ENCODE data around the gene HDAC10.
A peak's percentile ranks its signal among the peaks of the same experiment; 100 is the strongest.

HDAC10 gene

DNA sequence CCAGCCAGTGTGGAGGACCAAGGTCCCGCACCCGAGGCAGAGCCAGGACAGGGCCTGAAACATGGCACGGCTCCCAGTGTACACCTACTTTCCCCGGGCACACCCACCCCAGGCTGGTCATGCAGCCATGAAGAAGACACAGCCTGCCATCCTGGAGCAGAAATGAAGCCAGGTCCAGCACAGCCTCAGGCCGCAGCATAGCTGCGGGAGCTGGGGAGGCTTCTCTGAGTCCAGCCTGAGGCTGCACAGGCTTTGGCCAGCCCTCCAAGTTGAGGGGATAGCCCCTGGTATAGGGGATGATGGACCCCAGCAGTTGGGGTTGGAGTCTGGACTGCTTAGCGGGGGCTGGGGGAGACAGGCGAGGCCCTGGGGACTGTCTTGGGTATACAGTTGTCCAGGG is 2.9 kb upstream of the HDAC10 start:
- no peak for DNase-seq

DNA sequence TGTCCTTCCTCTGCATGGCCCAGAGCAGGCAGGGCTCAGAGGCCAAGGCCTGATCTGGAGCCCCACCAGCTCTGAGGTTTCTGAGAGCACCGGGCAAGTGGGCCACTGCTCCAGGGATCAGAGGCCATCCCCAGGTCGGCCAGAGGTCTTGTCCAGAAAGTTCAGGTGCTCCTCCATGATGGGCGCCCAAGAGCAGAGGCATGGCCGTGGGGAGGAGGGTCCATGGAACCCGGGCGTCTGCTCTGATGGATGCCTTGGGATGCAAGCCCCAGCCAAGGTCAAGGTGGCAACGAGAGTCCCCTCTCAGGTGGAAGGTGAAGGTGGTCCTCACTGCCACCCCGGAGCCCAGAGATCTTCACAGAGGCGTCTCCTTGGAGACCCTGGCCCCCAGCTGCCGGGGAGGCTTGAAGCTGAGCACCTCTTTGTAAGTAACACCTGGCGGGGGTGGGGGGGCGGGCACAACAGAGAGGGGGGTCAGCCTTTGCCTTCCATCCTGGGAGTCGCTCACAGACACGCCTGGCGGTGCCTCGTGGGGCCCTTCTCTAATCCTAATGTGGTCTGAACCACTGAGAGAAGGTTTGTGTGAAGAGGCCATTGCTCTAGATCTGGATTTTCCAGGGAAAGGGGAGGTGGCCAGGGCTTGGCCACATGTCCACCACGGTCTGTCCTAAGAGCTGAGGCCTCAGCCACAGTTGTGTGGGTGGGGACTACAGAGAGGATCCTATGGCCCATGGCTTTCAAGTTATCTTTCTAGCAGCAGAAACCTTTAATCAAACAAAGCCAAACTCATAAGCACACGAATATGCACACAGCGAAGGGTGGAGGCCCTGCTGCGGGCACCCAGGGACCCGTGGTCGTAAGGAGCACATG is 2.2 kb upstream of the HDAC10 start:
- no peak for DNase-seq

DNA sequence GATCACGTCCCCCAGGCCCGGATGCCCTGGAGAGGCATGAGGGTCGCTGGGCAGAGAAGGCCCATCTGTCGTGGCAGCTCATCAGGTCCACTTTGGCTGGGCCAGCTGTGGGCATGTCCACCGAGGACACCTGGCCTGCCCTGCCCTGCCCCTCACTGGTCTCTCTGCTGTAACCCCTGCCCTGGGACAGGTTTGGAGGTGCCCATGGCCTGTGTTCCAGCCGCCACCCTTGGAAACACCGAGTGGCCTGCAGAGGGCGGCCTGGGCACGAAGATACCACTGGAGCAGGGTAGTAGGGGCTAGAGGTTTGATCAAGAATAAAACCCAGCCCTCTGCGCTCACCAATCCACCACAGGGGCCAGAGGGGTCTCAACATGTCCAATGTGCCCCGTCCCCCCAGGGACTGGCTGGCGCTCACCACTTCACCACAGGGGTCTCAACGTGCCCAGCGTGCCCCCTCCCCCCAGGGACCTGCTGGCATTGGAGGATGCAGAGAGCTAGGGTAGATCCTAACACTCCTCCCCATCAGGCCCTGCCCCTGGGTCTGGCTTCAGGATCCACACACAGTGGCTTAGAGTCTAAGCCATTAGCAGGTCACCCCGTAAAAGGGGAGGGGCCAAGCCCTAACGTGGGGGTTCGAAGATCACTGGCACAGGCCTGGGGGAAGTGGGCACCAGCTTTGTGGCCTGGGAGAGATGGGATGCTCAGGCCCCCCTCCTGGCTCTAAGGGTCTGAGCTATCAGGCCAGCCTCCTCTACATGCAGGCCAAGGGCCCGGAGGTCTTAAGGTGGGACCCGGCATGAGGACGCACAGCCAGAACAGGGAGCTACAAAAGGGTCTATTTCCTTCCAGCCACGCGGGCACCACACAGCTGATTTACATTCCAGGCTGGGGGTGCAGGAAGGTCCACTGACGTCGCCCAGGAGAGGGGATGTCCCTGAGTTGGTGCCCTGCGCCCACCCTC is 1.3 kb upstream of the HDAC10 start:
- DNase-seq = peak in 1 of 2 experiments; percentile 31

GRCh38 chr22:50251477-50252081 is 514 bp upstream of the HDAC10 start:
- no peak for DNase-seq

DNA sequence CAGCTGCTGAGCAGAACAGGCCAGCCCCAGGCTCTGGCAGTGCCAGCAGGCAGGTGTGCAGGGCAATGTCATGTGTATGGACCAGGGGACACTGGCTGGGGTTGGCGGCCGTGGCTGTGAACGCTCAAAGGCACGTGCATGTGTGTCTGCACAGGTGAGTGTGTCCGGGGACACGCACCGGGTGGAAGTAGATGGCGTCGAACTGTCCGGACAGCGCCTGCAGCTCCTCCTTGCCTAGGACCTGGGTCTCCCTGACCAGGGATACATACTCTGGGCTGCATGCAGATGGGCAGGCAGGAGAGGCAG is 863 bp downstream of the HDAC10 start:
- no peak for DNase-seq

- DNase-seq = no peak
Observed at GRCh38 chr22:50249341-50250248, 1.5 kb downstream of the HDAC10 start.

DNA sequence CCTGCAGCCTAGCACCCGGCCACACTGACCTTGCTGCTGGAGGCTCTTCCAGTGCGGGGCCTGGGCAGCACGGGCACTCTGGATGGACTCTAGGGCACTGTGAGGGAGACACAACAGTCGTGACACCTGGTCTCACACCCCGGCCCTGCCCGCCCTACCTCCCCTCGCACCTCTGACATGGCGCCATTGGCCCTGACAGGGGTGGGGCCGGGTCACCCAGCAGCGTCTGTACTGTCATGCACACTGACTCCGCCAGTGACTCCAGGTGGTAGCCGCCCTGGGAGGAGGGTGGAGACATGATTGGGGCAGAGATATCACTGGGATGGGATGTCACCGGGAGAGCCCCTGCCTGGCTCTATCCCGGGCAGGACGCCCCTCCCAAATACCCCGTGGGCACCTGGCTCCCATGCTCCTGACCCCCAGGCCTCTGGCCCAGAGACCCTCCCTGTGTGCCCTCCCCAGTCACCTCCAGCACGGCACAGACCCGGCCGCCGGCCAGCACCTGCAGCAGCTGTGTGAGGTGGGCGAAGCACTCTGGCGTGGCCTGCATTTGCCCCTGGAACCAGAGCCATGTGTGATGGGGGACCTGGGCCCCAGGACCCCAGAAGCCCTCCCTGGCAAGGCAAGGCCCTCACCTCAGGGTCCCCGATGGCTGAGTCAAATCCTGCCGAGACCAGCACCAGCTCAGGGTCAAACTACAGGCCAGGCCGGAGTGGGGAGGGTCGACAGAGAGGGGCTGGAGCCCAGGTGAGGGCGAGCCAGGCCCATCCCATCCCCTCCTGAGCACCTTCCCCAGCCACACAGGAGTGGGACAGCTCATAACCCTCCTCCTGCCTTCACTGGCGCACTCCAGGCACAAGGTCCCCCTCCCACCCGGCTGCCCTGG is 2.6 kb downstream of the HDAC10 start:
- no peak for DNase-seq

- DNase-seq = peak; percentile 83 to 87
Observed at GRCh38 chr22:50247748-50248147, 3.3 kb downstream of the HDAC10 start.

- DNase-seq = no peak
Observed at GRCh38 chr22:50246242-50247175, 4.6 kb downstream of the HDAC10 start.

DNA sequence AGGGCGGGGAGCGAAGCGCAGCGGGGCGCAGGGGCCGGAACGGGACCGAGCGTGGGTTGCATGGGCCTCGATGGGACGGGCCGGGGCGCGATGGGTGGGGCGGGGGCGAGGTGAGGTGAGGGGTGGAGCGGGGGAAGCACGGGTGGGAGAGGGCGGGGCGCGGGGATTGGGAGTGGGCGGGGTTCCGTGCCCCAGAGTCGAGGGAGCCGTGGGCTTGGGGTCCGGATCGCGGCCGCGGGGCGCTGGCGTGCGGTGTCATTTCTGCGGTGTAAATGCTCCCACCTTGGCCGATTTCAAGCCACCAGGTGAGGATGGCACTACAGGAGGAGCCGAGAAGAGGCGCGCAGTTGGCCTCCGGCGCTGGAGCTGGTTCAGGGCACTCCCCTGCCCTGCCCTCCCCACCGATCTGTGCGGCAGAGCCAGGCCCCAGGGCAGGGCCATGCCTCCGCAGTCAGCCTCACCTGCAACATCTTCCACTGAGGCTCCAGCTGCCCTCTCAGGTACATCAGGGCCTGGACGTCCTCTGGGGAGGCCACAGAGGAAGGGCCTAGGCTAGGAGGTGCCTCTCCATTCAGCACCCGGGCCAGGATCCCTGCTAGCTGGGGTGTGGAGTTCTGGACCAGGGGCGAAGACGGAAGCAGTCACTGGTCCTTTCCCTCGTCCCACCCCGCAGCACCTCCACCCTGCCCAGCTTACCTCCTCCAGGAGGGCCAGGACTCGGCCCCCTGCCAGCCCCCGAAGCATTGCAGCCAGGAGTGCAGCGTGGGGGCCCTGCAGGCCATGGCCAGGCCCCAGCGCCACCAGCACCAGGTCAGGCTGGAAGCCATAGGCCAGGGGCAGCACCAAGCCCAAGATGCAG is 5.6 kb downstream of the HDAC10 start:
- no peak for DNase-seq

- peak; percentile 79 to 90 for DNase-seq
Observed at GRCh38 chr22:50244420-50245213, 6.4 kb downstream of the HDAC10 start, which contains the start of gene TUBGCP6. TUBGCP6 (minus strand) TSS chr22:50245023; CDS start chr22:50244459, 564 bp downstream.

DNA sequence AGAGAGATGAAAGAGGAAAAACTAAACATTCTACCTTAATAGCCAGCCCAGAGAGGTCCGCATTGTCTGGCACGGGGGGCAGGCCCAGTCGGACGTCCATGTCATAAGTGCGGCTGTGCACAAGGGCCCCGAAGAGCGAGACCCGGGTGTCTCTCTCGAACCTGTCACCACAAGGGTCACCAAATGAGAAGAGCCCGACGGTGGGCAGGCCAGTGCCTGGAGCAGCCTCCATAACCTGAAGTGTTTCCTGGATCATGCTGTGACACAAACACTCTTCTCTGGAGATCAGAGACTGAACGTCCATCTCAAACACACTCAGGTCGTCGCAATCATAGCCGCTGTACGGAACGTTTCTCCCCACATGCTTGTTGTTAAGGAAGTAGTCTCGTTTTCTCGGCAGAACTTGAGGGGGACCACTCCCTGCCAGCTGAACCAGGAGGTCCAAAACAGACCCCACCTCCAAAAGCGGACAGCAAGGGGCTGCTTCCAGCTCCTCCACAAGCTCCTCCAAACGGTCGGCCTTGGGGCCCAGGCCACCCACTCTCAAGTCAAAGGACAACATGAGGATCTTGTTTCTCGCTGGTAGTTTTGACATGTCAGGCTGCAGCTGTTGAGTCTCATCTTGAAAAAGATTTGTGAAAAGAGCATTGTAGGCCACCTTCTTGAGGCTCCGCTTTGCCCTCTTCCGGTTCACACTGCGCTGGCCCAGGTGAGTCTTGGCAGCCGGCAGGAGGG is 7.2 kb downstream of the HDAC10 start:
- DNase-seq = no peak

GRCh38 chr22:50242406-50242949 is 8.6 kb downstream of the HDAC10 start:
- no peak for DNase-seq

DNA sequence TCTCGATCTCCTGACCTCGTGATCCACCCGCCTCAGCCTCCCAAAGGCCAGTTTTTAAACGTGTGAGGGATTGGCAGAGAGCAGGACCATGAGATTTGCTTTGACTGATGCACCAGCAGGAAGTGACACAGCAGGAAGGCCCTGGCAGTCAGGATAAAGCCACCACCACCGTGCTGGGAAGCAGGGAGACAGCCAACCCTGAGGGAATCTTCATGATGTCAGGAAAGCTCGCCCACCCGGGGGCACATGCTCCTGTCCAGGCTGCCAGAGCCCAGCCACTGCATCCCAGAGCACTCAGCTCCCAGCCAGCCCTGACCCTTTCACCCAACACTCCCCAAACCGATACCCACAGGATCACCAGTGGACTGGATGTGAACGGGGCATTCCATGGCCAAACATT is 12.3 kb downstream of the HDAC10 start:
- no peak for DNase-seq

DNA sequence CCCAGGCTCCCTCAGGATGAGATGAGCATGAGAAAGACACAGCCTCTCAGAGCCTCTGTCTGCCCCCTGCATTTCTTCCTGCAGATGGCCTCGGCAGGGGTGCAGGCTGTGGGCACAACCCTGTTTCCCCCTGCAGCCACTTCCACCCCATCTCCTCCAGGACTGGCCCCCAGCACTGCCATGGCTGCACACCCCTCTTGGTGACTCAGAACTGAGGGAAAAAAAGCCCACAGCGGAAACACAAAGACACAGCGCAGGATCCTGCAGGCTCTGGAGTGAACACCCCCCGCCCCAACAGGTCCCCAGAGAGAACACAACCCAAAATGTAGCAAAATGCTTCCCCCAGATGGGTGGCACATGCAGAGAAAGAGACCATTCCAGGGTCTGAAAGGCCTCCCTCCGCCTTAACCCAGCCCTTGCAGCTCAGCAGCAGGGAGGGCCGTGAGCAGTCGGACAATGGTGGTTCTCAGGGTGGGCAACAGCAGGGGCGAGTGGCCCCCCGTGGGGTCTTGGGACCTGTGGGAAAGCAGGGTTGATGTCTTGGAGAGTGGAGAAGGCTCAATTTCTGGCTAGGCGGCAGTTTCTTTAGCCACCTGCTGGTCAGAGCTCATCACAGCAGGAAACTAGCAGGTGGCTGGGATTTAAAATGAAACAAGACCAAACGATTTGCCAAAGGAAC is 14.2 kb downstream of the HDAC10 start:
- DNase-seq = peak; percentile 8 to 44

- no peak for DNase-seq
Observed at GRCh38 chr22:50233223-50233622, 17.8 kb downstream of the HDAC10 start.

Measured in NCI-H2081 (cell line).